Brain microvascular endothelial cell (primary cell): ENCODE results near the gene ALAD.

ENCODE experiments used
- DNase-seq: peaks from one replicate; pipeline ENCODE4 v3.0.0-alpha.2; 2020
- H3K27ac ChIP-seq: fragments of 250-450 bp; sonication (Bioruptor Pico); 2 replicates; pipeline ENCODE4 v1.5.1; 2020; ENCODE audit warnings: mild to moderate bottlenecking, moderate library complexity
- H3K27me3 ChIP-seq: fragments of 250-450 bp; sonication (Bioruptor Pico); replicated peaks from 2 replicates; pipeline ENCODE4 v1.5.1; 2020; ENCODE audit warnings: mild to moderate bottlenecking
- H3K36me3 ChIP-seq: fragments of 250-450 bp; sonication (Bioruptor Pico); replicated peaks from 2 replicates; pipeline ENCODE4 v1.5.1; 2020; ENCODE audit warnings: mild to moderate bottlenecking
- H3K4me3 ChIP-seq: 2 replicates; pipeline ENCODE4 v1.5.1; 2011; ENCODE audit warnings: low read depth, mild to moderate bottlenecking, control low read depth, low read length, moderate library complexity
- CTCF ChIP-seq: IDR thresholded peaks from 2 replicates; pipeline ENCODE4 v1.5.1; 2011; ENCODE audit warnings: low read depth, mild to moderate bottlenecking, moderate library complexity, low read length, control low read depth, inconsistent platforms; ENCODE audit errors: missing control alignments
- in situ Hi-C: cut with HindIII; loops from 2 replicates; pipeline ENCODE4 v1.10.0; 2017; ENCODE audit warnings: low sequenced_read_pairs, low pct_ligation_motif_present

Gene ALAD

GRCh38 chr9:113341712-113342410 lies 59.2 kb downstream of the ALAD start:
- in situ Hi-C loops = no loop called here
- no peak for TF ChIP-seq CTCF
- H3K36me3 ChIP-seq = no peaks in the 10 kb centered on the region
- DNase-seq = no peak
- H3K27ac ChIP-seq = no peak overlapping the region
- H3K4me3 ChIP-seq = no peak overlapping the region
- no peaks in the 10 kb centered on the region for H3K27me3 ChIP-seq

GRCh38 chr9:113340011-113340699 lies 60.9 kb downstream of the ALAD start, which contains the start of gene WDR31:
TSS of gene WDR31 (minus strand) at chr9:113340275. CDS start at chr9:113332022, 8,253 bp downstream.
- Histone ChIP-seq H3K4me3 (peak within 1 kb of the TSS; percentile 83), H3K27ac (peak within 1 kb of the TSS; percentile 39)

GRCh38 chr9:113337714-113338113 lies 63.4 kb downstream of the ALAD start:
- no peak for DNase-seq
- H3K27me3 ChIP-seq = no peaks in the 10 kb centered on the region
- H3K4me3 ChIP-seq = no peak overlapping the region
- in situ Hi-C loops = no loop called here
- no peak overlapping the region for H3K27ac ChIP-seq
- H3K36me3 ChIP-seq = no peaks in the 10 kb centered on the region
- TF ChIP-seq CTCF = no peak

More at GRCh38 chr9:113340011-113340699, 60.9 kb downstream of the ALAD start, which contains the start of gene WDR31:
- in situ Hi-C loops = no loop called here
- peak; percentile 78 for DNase-seq
- Histone ChIP-seq H3K36me3 (no peaks in the 10 kb centered on the region), H3K27me3 (no peaks in the 10 kb centered on the region)
- no peak for TF ChIP-seq CTCF
